Measurements from ENCODE around the gene FMOD. TPM values are rescaled to one million over a fixed set of nuclear protein-coding genes. Genes with fewer than 3 reads are reported as not detected.

Gene FMOD
- total RNA-seq, 2 experiments from 2014 or later = not detected

- DNase-seq (ENCODE audit: low spot score) = no peak
- Histone ChIP-seq H3K4me2 (ENCODE audit: low read length) (peak overlapping the region; percentile 99), H3K4me1 (ENCODE audit: insufficient read depth, low read length, poor library complexity, severe bottlenecking) (peaks cover 93% of the 10 kb centered on the region), H3K27ac (ENCODE audit: low read depth, low read length, poor library complexity, severe bottlenecking) (peak overlapping the region; percentile 98), H2AFZ (ENCODE audit: low read length) (no peak overlapping the region), H4K20me1 (ENCODE audit: insufficient read depth, low read length) (no peaks in the 10 kb centered on the region), H3K9me3 (ENCODE audit: low read length) (no peaks in the 10 kb centered on the region), H3K36me3 (ENCODE audit: insufficient read depth, low read length) (no peaks in the 10 kb centered on the region), H3K9me2 (ENCODE audit: insufficient read depth, low read length) (no peaks in the 10 kb centered on the region), H3K4me3 (ENCODE audit: low read depth, low read length, poor library complexity, severe bottlenecking) (peak overlapping the region; percentile 54), H3K79me2 (ENCODE audit: insufficient read depth, low read depth, low read length) (peaks cover 37% of the 10 kb centered on the region; the same call in 1 of the 2 replicates)
- intact Hi-C loops (cut with micrococcal nuclease; ENCODE audit: unreplicated experiment) = loop anchor here (10.0 kb wide), 1 partner anchor 1992 kb away; no protein-coding TSS in a partner anchor
- POLR2A ChIA-PET = interaction anchor here (1.1 to 12.9 kb wide), 4 partner anchors 13 to 422 kb away, joined by 3 to 458 read pairs (median 157); partner anchors contain the start of gene BTG2
- CTCF ChIA-PET (ENCODE audit: unreplicated experiment) = interaction anchor here (0.6 kb wide), 1 partner anchor 39 kb away, joined by 3 read pairs; no protein-coding TSS in a partner anchor
- BruUV-seq (replicated peaks) = no TSS peak
- no peak for TF ChIP-seq CTCF (conservative IDR thresholded peaks at IDR 0.05; ENCODE audit: low read length)
- no peak for TF ChIP-seq EZH2phosphoT487 (IDR thresholded peaks at IDR 0.05; ENCODE audit: borderline replicate concordance, low read depth, low read length)
Measured at GRCh38 chr1:203322500-203323179, 28.3 kb downstream of the FMOD start.

- POLR2A ChIA-PET = interaction anchor here (0.6 to 12.9 kb wide), 9 partner anchors 8 to 443 kb away, joined by 3 to 458 read pairs (median 4); partner anchors contain the start of gene BTG2
- TSS peak; percentile 64 for BruUV-seq (replicated peaks)
- Histone ChIP-seq H3K27ac (ENCODE audit: low read depth, low read length, poor library complexity, severe bottlenecking) (peak overlapping the region; percentile 98), H3K79me2 (ENCODE audit: insufficient read depth, low read depth, low read length) (peaks cover 37% of the 10 kb centered on the region; the same call in 1 of the 2 replicates), H3K4me3 (ENCODE audit: low read depth, low read length, poor library complexity, severe bottlenecking) (peak overlapping the region; percentile 54), H3K4me2 (ENCODE audit: low read length) (peak overlapping the region; percentile 99), H3K9me2 (ENCODE audit: insufficient read depth, low read length) (no peaks in the 10 kb centered on the region), H4K20me1 (ENCODE audit: insufficient read depth, low read length) (no peaks in the 10 kb centered on the region), H2AFZ (ENCODE audit: low read length) (no peak overlapping the region), H3K36me3 (ENCODE audit: insufficient read depth, low read length) (no peaks in the 10 kb centered on the region), H3K9me3 (ENCODE audit: low read length) (no peaks in the 10 kb centered on the region), H3K4me1 (ENCODE audit: insufficient read depth, low read length, poor library complexity, severe bottlenecking) (peaks cover 95% of the 10 kb centered on the region)
- no peak for DNase-seq (ENCODE audit: low spot score)
- TF ChIP-seq EZH2phosphoT487 (IDR thresholded peaks at IDR 0.05; ENCODE audit: borderline replicate concordance, low read depth, low read length) (no peak), CTCF (conservative IDR thresholded peaks at IDR 0.05; ENCODE audit: low read length) (no peak)
- CTCF ChIA-PET (ENCODE audit: unreplicated experiment) = interaction anchor here (0.7 to 2.7 kb wide), 9 partner anchors 14 to 54 kb away, joined by 3 to 23 read pairs (median 4); no protein-coding TSS in a partner anchor
- intact Hi-C loops (cut with micrococcal nuclease; ENCODE audit: unreplicated experiment) = loop anchor here (1.0 to 10.0 kb wide), 3 partner anchors 15 to 1993 kb away; no protein-coding TSS in a partner anchor
Measured at GRCh38 chr1:203321273-203322052, 29.5 kb downstream of the FMOD start.

Measured in OCI-LY7 (cell line).